Nephron progenitor cell (in vitro differentiated cells): ENCODE measurements around the gene ZNF438.

Experiments used
- DNase-seq: peaks from one replicate; pipeline ENCODE4 v3.0.0; 2021
- H3K27ac Mint-ChIP-seq: 2 replicates; pipeline ENCODE4 v1.8.0; 2021; ENCODE audit warnings: mild to moderate bottlenecking, moderate library complexity, mixed read lengths
- H3K27me3 Mint-ChIP-seq: 2 replicates; pipeline ENCODE4 v1.8.0; 2021; ENCODE audit warnings: mild to moderate bottlenecking, low read depth, mixed read lengths; ENCODE audit not compliant: poor library complexity
- H3K36me3 Mint-ChIP-seq: 2 replicates; pipeline ENCODE4 v1.8.0; 2021; ENCODE audit warnings: low read depth, mixed read lengths
- H3K4me1 Mint-ChIP-seq: 2 replicates; pipeline ENCODE4 v1.8.0; 2021; ENCODE audit warnings: mixed read lengths
- H3K4me3 Mint-ChIP-seq: 2 replicates; pipeline ENCODE4 v1.8.0; 2021; ENCODE audit warnings: mild to moderate bottlenecking, moderate library complexity, mixed read lengths
- H3K9me3 Mint-ChIP-seq: 2 replicates; pipeline ENCODE4 v1.8.0; 2021; ENCODE audit warnings: mild to moderate bottlenecking, moderate library complexity, mixed read lengths
- TF ChIP-seq, protein P1 (sequence below): fragments of 200-600 bp; sonication (generic); IDR thresholded peaks from 2 replicates; pipeline ENCODE4 v1.5.0; 2021; ENCODE audit warnings: antibody characterized with exemption

The ZNF438 gene

DNA sequence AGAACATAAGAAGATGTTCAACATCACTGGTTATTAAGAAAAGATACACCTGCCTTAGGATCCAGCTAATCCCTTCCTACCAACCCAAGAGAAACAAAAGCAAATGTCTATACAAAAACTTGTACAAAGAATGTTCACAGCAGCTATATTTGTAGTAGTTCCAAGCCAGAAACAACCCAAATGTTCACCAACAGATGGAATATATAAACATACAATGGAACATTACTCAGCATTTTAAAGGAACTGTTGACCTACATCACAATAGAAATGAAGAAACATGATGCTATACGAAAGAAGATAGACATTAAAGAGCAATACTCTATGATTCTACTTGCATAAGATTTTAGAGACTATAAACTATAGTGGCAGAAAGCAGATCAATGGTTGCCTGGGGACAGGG, 149.4 kb downstream of the ZNF438 start:
- Mint-ChIP-seq H3K9me3 (no peaks in the 10 kb centered on the region), H3K4me3 (no peak overlapping the region), H3K27ac (no peak overlapping the region), H3K27me3 (no peaks in the 10 kb centered on the region), H3K36me3 (no peaks in the 10 kb centered on the region), H3K4me1 (no peaks in the 10 kb centered on the region)
- no peak for DNase-seq
- TF ChIP-seq, protein P1, sequence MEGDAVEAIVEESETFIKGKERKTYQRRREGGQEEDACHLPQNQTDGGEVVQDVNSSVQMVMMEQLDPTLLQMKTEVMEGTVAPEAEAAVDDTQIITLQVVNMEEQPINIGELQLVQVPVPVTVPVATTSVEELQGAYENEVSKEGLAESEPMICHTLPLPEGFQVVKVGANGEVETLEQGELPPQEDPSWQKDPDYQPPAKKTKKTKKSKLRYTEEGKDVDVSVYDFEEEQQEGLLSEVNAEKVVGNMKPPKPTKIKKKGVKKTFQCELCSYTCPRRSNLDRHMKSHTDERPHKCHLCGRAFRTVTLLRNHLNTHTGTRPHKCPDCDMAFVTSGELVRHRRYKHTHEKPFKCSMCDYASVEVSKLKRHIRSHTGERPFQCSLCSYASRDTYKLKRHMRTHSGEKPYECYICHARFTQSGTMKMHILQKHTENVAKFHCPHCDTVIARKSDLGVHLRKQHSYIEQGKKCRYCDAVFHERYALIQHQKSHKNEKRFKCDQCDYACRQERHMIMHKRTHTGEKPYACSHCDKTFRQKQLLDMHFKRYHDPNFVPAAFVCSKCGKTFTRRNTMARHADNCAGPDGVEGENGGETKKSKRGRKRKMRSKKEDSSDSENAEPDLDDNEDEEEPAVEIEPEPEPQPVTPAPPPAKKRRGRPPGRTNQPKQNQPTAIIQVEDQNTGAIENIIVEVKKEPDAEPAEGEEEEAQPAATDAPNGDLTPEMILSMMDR = no peak

DNA sequence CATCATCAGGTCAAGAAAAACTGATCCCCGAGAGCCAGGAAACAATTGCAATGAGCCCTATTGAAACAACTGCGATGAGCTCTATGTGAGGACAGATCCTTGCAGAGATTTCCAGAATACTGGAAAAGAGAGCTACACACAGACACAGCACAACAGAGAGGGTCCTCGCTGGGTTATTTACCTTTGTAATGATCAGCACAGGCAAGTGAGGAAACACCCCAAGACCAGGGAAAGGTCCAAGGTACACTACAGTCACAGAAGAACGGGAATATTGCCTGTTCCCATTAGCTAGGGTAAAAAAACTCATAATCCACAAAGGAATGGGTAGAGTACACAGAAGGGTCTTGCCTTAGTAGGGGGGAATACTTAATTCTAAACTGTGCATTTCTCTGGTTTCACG, 152.7 kb downstream of the ZNF438 start:
- no peaks in the 10 kb centered on the region for H3K9me3 Mint-ChIP-seq
- TF ChIP-seq, protein P1 = no peak
- DNase-seq = no peak
- H3K27ac Mint-ChIP-seq = no peak overlapping the region
- no peaks in the 10 kb centered on the region for H3K4me1 Mint-ChIP-seq
- no peak overlapping the region for H3K4me3 Mint-ChIP-seq
- no peaks in the 10 kb centered on the region for H3K27me3 Mint-ChIP-seq
- no peaks in the 10 kb centered on the region for H3K36me3 Mint-ChIP-seq

- Mint-ChIP-seq H3K9me3 (no peaks in the 10 kb centered on the region), H3K36me3 (no peaks in the 10 kb centered on the region), H3K27me3 (no peaks in the 10 kb centered on the region), H3K4me3 (no peak overlapping the region), H3K4me1 (no peaks in the 10 kb centered on the region), H3K27ac (no peak overlapping the region)
- no peak for DNase-seq
- TF ChIP-seq, protein P1 = no peak
Measured at GRCh38 chr10:30877111-30877510, 154.6 kb downstream of the ZNF438 start.

- H3K4me1 Mint-ChIP-seq = no peaks in the 10 kb centered on the region
Measured at GRCh38 chr10:30873411-30873810, 158.3 kb downstream of the ZNF438 start.

GRCh38 chr10:30870896-30871295, 160.8 kb downstream of the ZNF438 start:
- Mint-ChIP-seq H3K36me3 (peaks cover 6% of the 10 kb centered on the region), H3K27ac (no peak overlapping the region), H3K4me1 (no peaks in the 10 kb centered on the region), H3K9me3 (peaks cover 3% of the 10 kb centered on the region), H3K4me3 (no peak overlapping the region), H3K27me3 (no peaks in the 10 kb centered on the region)
- TF ChIP-seq, protein P1 = no peak
- no peak for DNase-seq

More at GRCh38 chr10:30873411-30873810, 158.3 kb downstream of the ZNF438 start:
- no peak for DNase-seq
- Mint-ChIP-seq H3K36me3 (no peaks in the 10 kb centered on the region), H3K9me3 (no peaks in the 10 kb centered on the region), H3K27ac (no peak overlapping the region), H3K4me3 (no peak overlapping the region), H3K27me3 (no peaks in the 10 kb centered on the region)
- TF ChIP-seq, protein P1 = no peak

DNA sequence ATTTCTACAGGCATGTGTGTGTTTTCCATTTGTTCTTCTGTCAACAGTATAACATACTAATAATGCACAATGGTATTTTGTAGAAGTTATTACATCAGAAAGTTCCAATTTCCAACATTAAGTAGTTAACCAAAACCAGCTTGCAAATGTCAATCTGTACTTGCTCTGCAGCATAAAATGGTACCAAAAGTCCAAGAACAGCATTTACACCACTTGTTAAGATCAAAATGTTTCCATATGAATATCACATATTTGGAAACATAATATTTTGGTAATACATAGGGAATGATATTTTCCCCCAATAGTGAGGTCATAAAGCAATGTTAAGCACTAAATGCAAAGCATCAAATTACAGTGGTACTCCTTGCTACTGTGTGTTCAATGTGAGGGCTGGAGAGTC, 162.1 kb downstream of the ZNF438 start:
- Mint-ChIP-seq H3K4me3 (no peak overlapping the region), H3K4me1 (no peaks in the 10 kb centered on the region), H3K27me3 (no peaks in the 10 kb centered on the region), H3K36me3 (peaks cover 6% of the 10 kb centered on the region), H3K9me3 (peaks cover 3% of the 10 kb centered on the region), H3K27ac (no peak overlapping the region)
- DNase-seq = no peak
- TF ChIP-seq, protein P1 = no peak
